HepG2 (cell line): ENCODE measurements around the gene STX5. TPM values are rescaled to one million over a fixed set of nuclear protein-coding genes. Genes with fewer than 3 reads are reported as not detected.

Experiments
- ATF7-NPFF ChIP-seq: sonication (generic); formaldehyde crosslinking; IDR thresholded peaks from 2 replicates; pipeline ENCODE4 v1.8.1; 2023; ENCODE audit warnings: mild to moderate bottlenecking, low read depth, missing genetic modification reagents, moderate library complexity
- BHLHE40 ChIP-seq: IDR thresholded peaks from 2 replicates; pipeline ENCODE4 v1.6.1; 2011; ENCODE audit warnings: low read length, improper control_type of control experiment
- CBX2 ChIP-seq, 2 experiments: fragments of 200-600 bp in 1 of 2; sonication (generic); formaldehyde crosslinking in 1 of 2; IDR thresholded peaks; 2 replicates each; pipeline versions ENCODE4 v1.7.0 to v1.8.1; 2018 to 2022; ENCODE audit warnings: low read depth in 2 of 2, low read length in 1 of 2, mild to moderate bottlenecking in 1 of 2, missing genetic modification reagents in 1 of 2
- GTF2F1 ChIP-seq: fragments of 150-350 bp; IDR thresholded peaks from 2 replicates; pipeline ENCODE4 v1.6.1; 2014; ENCODE audit warnings: low read length
- HOXD1 ChIP-seq: sonication (generic); formaldehyde crosslinking; IDR thresholded peaks from 2 replicates; pipeline ENCODE4 v1.5.0; 2020; ENCODE audit warnings: missing genetic modification reagents
- MXD4 ChIP-seq: IDR thresholded peaks from 2 replicates; pipeline ENCODE4 v1.6.1; 2016; ENCODE audit warnings: mild to moderate bottlenecking, missing biosample characterization, missing genetic modification reagents
- NBN ChIP-seq: fragments of 450-650 bp; conservative IDR thresholded peaks from 2 replicates; pipeline ENCODE4 v1.6.1; 2017
- NCOA1 ChIP-seq: sonication (generic); formaldehyde crosslinking; IDR thresholded peaks from 2 replicates; pipeline ENCODE4 v1.9.0; 2021; ENCODE audit warnings: missing genetic modification reagents
- NFE2 ChIP-seq: sonication (generic); formaldehyde crosslinking; IDR thresholded peaks from 2 replicates; pipeline ENCODE4 v1.4.0; 2020; ENCODE audit warnings: missing genetic modification reagents
- NKX3-1 ChIP-seq: sonication (generic); formaldehyde crosslinking; IDR thresholded peaks from 2 replicates; pipeline ENCODE4 v1.5.0; 2020; ENCODE audit warnings: missing genetic modification reagents
- RARA ChIP-seq: IDR thresholded peaks from 2 replicates; pipeline ENCODE4 v1.6.1; 2016; ENCODE audit warnings: missing genetic modification reagents, missing compliant biosample characterization
- RFXANK ChIP-seq: IDR thresholded peaks from 2 replicates; pipeline ENCODE4 v1.6.1; 2016
- THAP11 ChIP-seq: IDR thresholded peaks from 2 replicates; pipeline ENCODE4 v1.6.1; 2016; ENCODE audit warnings: missing biosample characterization, missing genetic modification reagents
- WIZ ChIP-seq: sonication (generic); formaldehyde crosslinking; IDR thresholded peaks from 2 replicates; pipeline ENCODE4 v1.5.1; 2020; ENCODE audit warnings: mild to moderate bottlenecking, missing genetic modification reagents
- ZNF556 ChIP-seq: sonication (generic); formaldehyde crosslinking; IDR thresholded peaks from 2 replicates; pipeline ENCODE4 v1.4.0; 2020; ENCODE audit warnings: mild to moderate bottlenecking, missing genetic modification reagents, borderline replicate concordance
- ZNF569 ChIP-seq: sonication (generic); formaldehyde crosslinking; IDR thresholded peaks from 2 replicates; pipeline ENCODE4 v1.5.0; 2020; ENCODE audit warnings: mild to moderate bottlenecking, missing genetic modification reagents, moderate library complexity, borderline replicate concordance
- ZNF678 ChIP-seq: sonication (generic); formaldehyde crosslinking; IDR thresholded peaks from 2 replicates; pipeline ENCODE4 v1.4.0; 2020; ENCODE audit warnings: mild to moderate bottlenecking, missing genetic modification reagents
- polyA plus RNA-seq, 8 experiments: library from polyadenylated mRNA; depleted of rRNA in 3 of 8; stranded (reverse) in 7 of 8; unstranded in 1 of 8; fragments of >200 nt; fragmentation: Illumina TruSeq in 4 of 8; extraction: Trizol in 4 of 8; gene quantifications; 2 replicates each; pipeline versions ENCODE4 v1.2.1 to v1.2.3, GENCODE V29; 2011 to 2016; ENCODE audit warnings: low read depth in 4 of 8, missing spikeins in 1 of 8, mixed read lengths in 1 of 8; ENCODE audit not compliant: insufficient read depth in 1 of 8
- total RNA-seq, 5 experiments: library from RNA; depleted of rRNA; stranded (reverse); fragments of >200 nt; fragmentation: Illumina TruSeq; extraction: Trizol; gene quantifications; 2 replicates each; pipeline ENCODE4 v1.2.3, GENCODE V29; 2016; ENCODE audit warnings: low read depth in 1 of 5
- TF ChIP-seq, protein P1 (sequence below): sonication (generic); formaldehyde crosslinking; IDR thresholded peaks from 2 replicates; pipeline ENCODE4 v1.4.0; 2020; ENCODE audit warnings: missing genetic modification reagents
- TF ChIP-seq, protein P2 (sequence below): sonication (generic); formaldehyde crosslinking; IDR thresholded peaks from 2 replicates; pipeline ENCODE4 v1.5.0; 2020; ENCODE audit warnings: mild to moderate bottlenecking, low read depth, missing genetic modification reagents, borderline replicate concordance
- TF ChIP-seq, protein P3 (sequence below): IDR thresholded peaks from 2 replicates; pipeline ENCODE4 v1.6.1; 2016; ENCODE audit warnings: mild to moderate bottlenecking, missing biosample characterization, missing genetic modification reagents
- TF ChIP-seq, protein P4 (sequence below): IDR thresholded peaks from 2 replicates; pipeline ENCODE4 v1.6.1; 2016
- TF ChIP-seq, protein P5 (sequence below): sonication (generic); formaldehyde crosslinking; IDR thresholded peaks from 2 replicates; pipeline ENCODE4 v1.4.0; 2020; ENCODE audit warnings: missing genetic modification reagents
- TF ChIP-seq, protein P6 (sequence below): sonication (generic); formaldehyde crosslinking; IDR thresholded peaks from 2 replicates; pipeline ENCODE4 v1.5.1; 2020; ENCODE audit warnings: missing genetic modification reagents, mild to moderate bottlenecking, borderline replicate concordance

STX5 gene
- total and polyA plus RNA-seq, 2 of the 13 experiments (the other 11 are each of a cell fraction or from before 2014, with no cell fraction given): 26.9 to 30.0 TPM

DNA sequence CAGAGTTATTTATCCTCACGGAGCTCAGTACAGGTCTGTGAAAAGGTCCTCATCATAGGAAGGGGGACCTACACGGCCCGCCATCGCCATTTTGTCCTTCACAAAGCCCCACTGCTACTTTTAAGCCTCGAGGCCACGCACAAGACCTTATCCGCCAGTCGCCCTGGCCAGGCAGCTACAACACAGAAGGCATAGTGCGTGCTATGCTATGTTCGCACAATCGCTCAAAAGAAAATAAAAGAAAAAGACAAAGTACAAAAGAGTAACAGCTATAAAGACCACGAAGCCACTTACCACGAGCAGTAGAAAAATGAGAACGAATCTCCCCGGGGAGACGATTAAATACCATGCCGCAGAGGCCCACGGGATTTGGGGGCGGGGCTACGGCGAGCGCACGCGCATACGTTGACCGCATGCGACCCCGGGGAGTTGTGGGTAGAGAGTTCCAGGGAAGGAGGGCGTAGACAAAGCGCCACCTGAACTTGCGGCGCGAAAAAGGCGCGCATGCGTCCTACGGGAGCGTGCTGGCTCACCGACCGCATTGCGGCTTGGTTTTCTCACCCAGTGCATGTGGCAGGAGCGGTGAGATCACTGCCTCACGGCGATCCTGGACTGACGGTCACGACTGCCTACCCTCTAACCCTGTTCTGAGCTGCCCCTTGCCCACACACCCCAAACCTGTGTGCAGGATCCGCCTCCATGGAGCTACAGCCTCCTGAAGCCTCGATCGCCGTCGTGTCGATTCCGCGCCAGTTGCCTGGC lies 23.9 kb upstream of the STX5 start (continued):
- TF ChIP-seq MXD4 (CRISPR knock-in tag) (peak; percentile 98), HOXD1 (CRISPR knock-in tag) (peak; percentile 89), NBN (no peak), NKX3-1 (peak; percentile 99), GTF2F1 (peak; percentile 94), THAP11 (CRISPR knock-in tag) (peak; percentile 90), ZNF678 (CRISPR knock-in tag) (peak; percentile 38; the same call in 1 of the 2 replicates), NFE2 (CRISPR knock-in tag) (no peak), CBX2 (IDR thresholded peaks at IDR 0.05; ENCODE audit: low read depth, low read length) (no peak), CBX2 (CRISPR knock-in tag; IDR thresholded peaks at IDR 0.05; ENCODE audit: low read depth) (0 out of 2 replicates have a peak, but pooled peaks have one; percentile 38), RARA (CRISPR knock-in tag) (no peak; the same call in none of the 2 replicates), BHLHE40 (peak; percentile 49; the same call in 1 of the 2 replicates), NCOA1 (no peak; the same call in 1 of the 2 replicates), ZNF556 (CRISPR knock-in tag) (peak; percentile 62; the same call in 1 of the 2 replicates), WIZ (CRISPR knock-in tag) (no peak), ZNF569 (peak; percentile 93; the same call in 1 of the 2 replicates), RFXANK (CRISPR knock-in tag) (no peak), ATF7-NPFF (CRISPR knock-in tag) (peak; percentile 98)
- TF ChIP-seq, protein P1, sequence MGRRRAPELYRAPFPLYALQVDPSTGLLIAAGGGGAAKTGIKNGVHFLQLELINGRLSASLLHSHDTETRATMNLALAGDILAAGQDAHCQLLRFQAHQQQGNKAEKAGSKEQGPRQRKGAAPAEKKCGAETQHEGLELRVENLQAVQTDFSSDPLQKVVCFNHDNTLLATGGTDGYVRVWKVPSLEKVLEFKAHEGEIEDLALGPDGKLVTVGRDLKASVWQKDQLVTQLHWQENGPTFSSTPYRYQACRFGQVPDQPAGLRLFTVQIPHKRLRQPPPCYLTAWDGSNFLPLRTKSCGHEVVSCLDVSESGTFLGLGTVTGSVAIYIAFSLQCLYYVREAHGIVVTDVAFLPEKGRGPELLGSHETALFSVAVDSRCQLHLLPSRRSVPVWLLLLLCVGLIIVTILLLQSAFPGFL: no peak
- TF ChIP-seq, protein P2, sequence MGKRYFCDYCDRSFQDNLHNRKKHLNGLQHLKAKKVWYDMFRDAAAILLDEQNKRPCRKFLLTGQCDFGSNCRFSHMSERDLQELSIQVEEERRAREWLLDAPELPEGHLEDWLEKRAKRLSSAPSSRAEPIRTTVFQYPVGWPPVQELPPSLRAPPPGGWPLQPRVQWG (CRISPR knock-in tag): no peak
- TF ChIP-seq, protein P3, sequence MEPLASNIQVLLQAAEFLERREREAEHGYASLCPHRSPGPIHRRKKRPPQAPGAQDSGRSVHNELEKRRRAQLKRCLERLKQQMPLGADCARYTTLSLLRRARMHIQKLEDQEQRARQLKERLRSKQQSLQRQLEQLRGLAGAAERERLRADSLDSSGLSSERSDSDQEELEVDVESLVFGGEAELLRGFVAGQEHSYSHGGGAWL (CRISPR knock-in tag): peak; percentile 94; the same call in 1 of the 2 replicates
- TF ChIP-seq, protein P4, sequence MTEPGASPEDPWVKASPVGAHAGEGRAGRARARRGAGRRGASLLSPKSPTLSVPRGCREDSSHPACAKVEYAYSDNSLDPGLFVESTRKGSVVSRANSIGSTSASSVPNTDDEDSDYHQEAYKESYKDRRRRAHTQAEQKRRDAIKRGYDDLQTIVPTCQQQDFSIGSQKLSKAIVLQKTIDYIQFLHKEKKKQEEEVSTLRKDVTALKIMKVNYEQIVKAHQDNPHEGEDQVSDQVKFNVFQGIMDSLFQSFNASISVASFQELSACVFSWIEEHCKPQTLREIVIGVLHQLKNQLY (CRISPR knock-in tag): peak; percentile 78
- TF ChIP-seq, protein P5, sequence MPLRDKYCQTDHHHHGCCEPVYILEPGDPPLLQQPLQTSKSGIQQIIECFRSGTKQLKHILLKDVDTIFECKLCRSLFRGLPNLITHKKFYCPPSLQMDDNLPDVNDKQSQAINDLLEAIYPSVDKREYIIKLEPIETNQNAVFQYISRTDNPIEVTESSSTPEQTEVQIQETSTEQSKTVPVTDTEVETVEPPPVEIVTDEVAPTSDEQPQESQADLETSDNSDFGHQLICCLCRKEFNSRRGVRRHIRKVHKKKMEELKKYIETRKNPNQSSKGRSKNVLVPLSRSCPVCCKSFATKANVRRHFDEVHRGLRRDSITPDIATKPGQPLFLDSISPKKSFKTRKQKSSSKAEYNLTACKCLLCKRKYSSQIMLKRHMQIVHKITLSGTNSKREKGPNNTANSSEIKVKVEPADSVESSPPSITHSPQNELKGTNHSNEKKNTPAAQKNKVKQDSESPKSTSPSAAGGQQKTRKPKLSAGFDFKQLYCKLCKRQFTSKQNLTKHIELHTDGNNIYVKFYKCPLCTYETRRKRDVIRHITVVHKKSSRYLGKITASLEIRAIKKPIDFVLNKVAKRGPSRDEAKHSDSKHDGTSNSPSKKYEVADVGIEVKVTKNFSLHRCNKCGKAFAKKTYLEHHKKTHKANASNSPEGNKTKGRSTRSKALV: peak; percentile 92
- TF ChIP-seq, protein P6, sequence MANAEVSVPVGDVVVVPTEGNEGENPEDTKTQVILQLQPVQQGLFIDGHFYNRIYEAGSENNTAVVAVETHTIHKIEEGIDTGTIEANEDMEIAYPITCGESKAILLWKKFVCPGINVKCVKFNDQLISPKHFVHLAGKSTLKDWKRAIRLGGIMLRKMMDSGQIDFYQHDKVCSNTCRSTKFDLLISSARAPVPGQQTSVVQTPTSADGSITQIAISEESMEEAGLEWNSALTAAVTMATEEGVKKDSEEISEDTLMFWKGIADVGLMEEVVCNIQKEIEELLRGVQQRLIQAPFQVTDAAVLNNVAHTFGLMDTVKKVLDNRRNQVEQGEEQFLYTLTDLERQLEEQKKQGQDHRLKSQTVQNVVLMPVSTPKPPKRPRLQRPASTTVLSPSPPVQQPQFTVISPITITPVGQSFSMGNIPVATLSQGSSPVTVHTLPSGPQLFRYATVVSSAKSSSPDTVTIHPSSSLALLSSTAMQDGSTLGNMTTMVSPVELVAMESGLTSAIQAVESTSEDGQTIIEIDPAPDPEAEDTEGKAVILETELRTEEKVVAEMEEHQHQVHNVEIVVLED (CRISPR knock-in tag): peak; percentile 88
